ENCODE results near the gene SPRY2. TPM values are rescaled to one million over a fixed set of nuclear protein-coding genes. Genes with fewer than 3 reads are reported as not detected.

Gene SPRY2
- total and polyA plus RNA-seq, 2 of the 8 experiments (the other 6 are each of a cell fraction or from before 2014, with no cell fraction given): 37.7 to 37.9 TPM

DNA sequence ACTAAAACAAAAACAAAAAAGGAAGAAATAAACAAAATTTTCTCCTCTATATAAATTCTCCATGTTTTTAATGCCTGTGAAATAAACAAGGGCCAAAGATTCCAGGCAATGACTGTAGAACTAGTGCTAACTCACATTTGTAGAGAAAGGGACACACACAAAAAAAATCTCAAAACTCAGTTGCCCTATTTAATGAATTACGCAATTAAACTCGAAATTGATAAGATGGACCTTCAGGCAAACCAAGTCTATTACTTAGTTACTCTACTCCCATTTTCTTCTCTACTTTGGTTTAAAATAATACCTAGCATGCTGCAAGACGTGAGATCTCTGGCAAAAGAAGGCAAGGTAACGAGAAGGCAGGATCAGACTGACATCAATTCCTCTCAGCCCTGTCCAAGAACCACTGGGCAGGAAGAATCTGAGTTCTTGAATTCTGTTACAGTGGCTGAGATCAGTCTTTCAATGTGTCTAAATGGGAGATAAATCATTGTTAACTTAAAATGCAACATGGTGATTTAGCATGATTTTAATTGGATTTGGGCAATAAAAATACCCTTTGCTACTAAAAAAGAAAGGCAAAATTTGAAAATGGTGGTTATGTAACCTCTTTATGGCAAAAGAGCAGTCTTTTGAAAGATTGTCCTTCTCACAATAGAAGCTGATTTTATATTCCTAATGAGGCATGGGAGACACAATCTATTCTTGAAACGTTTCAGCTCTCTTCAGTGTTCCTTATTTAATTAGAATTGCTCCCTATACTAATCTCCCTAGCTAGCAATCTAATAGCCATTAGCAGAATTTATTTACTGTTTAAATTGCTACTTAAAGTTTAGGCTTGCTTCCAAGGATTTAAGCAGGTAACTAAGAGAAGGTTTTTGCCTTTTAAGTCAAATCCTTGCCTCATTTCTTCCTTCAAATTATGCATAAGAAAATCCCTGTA is 25.9 kb downstream of the SPRY2 start:
- H2BK120ac ChIP-seq (replicated peaks; ENCODE audit: low read depth, low read length): no peak overlapping the region
- H2AK5ac ChIP-seq (ENCODE audit: low read depth, low read length): no peak overlapping the region
- no peaks in the 10 kb centered on the region for H3K36me3 ChIP-seq (ENCODE audit: control insufficient read depth in 2 of 4, insufficient read depth in 4 of 4, low read length in 3 of 4)
- FAIRE-seq: no peak
- H2BK20ac ChIP-seq (ENCODE audit: low read length): 0 out of 2 replicates have a peak overlapping the region, but pooled peaks have one; percentile 54
- H3K9ac ChIP-seq (replicated peaks in 1 of 4; ENCODE audit: extremely low read depth in 1 of 4, low read depth in 3 of 4, low read length in 3 of 4): no peak overlapping the region
- no peak overlapping the region for H3K56ac ChIP-seq (replicated peaks; ENCODE audit: insufficient read length, low read depth, low read length)
- TF ChIP-seq BACH1 (IDR thresholded peaks at IDR 0.05; ENCODE audit: low read length): no peak
- TF ChIP-seq RFX5 (IDR thresholded peaks at IDR 0.05; ENCODE audit: borderline replicate concordance, low read depth, low read length): no peak
- no peak for TF ChIP-seq TAF1 (IDR thresholded peaks at IDR 0.05; ENCODE audit: low read depth, low read length)
- TF ChIP-seq TCF12 (IDR thresholded peaks at IDR 0.05; ENCODE audit: low read depth, low read length): no peak
- TF ChIP-seq CHD1 (IDR thresholded peaks at IDR 0.05; ENCODE audit: low read depth, low read length): no peak
- no peak for TF ChIP-seq TBP (IDR thresholded peaks at IDR 0.05; ENCODE audit: low read depth, low read length)
- TF ChIP-seq SIRT6 (IDR thresholded peaks at IDR 0.05; ENCODE audit: low read length): no peak
- TF ChIP-seq MAX (IDR thresholded peaks at IDR 0.05): no peak
- H3K9me3 ChIP-seq (ENCODE audit: insufficient read depth in 2 of 2, low read depth in 1 of 2, low read length in 1 of 2): no peaks in the 10 kb centered on the region
- ChIA-PET POLR2A (ENCODE audit: partially characterized antibody) (no interaction called here), CTCF (ENCODE audit: partially characterized antibody) (no interaction called here)
- no peak overlapping the region for H2BK12ac ChIP-seq (ENCODE audit: low read depth, low read length)
- H3K23me2 ChIP-seq (ENCODE audit: low read depth, low read length): no peaks in the 10 kb centered on the region
- no peak for DNase-seq (ENCODE audit: low read depth in 1 of 2, low spot score in 2 of 2)
- no peak overlapping the region for H3K4ac ChIP-seq (replicated peaks; ENCODE audit: insufficient read length, low read depth, low read length)
- no peak overlapping the region for H3K23ac ChIP-seq (ENCODE audit: insufficient read length)
- H4K20me1 ChIP-seq (replicated peaks in 1 of 2; ENCODE audit: control insufficient read depth in 1 of 2, insufficient read depth in 2 of 2, low read length in 2 of 2): no peaks in the 10 kb centered on the region
- no peak overlapping the region for H3K27ac ChIP-seq (ENCODE audit: low read depth, low read length)
- H2AFZ ChIP-seq (ENCODE audit: low read length): no peak overlapping the region
- H3K4me3 ChIP-seq (ENCODE audit: extremely low read depth in 1 of 4, insufficient read depth in 2 of 4, low read depth in 3 of 4, low read length in 4 of 4): no peak overlapping the region
- WGBS, 2 experiments (ENCODE audit: extremely low coverage in 1 of 2, insufficient coverage in 1 of 2, insufficient read length in 1 of 2, insufficient replicate concordance in 2 of 2, low coverage in 1 of 2, low lambda C conversion rate in 2 of 2, missing lambda C conversion rate in 1 of 2): 85% methylated on average over 5 of the region's 5 CpGs; no CpG with 5 or more reads in 1 of the 2 experiments
- H4K91ac ChIP-seq (replicated peaks; ENCODE audit: insufficient read length, low read length): no peak overlapping the region
- H4K8ac ChIP-seq (ENCODE audit: extremely low read depth, insufficient read depth, low read length): no peak overlapping the region
- H3K27me3 ChIP-seq (replicated peaks in 1 of 4; ENCODE audit: control insufficient read depth in 3 of 4, extremely low read depth in 1 of 4, insufficient read depth in 3 of 4, low read length in 3 of 4): no peaks in the 10 kb centered on the region
- no peaks in the 10 kb centered on the region for H3K4me1 ChIP-seq (replicated peaks in 1 of 4; ENCODE audit: control insufficient read depth in 3 of 4, insufficient read depth in 4 of 4, low read length in 3 of 4)
- no peaks in the 10 kb centered on the region for H3K79me1 ChIP-seq (ENCODE audit: low read depth, low read length)
- H3K18ac ChIP-seq (ENCODE audit: extremely low read depth, low read length): no peak overlapping the region
- no peak overlapping the region for H2BK15ac ChIP-seq (ENCODE audit: low read length)
- no peak overlapping the region for H3K14ac ChIP-seq (ENCODE audit: insufficient read length)
- no peak overlapping the region for H3K4me2 ChIP-seq (ENCODE audit: insufficient read depth in 1 of 2, low read depth in 2 of 2, low read length in 2 of 2)
- no peaks in the 10 kb centered on the region for H3K79me2 ChIP-seq (ENCODE audit: control insufficient read depth in 1 of 2, insufficient read depth in 2 of 2, low read length in 2 of 2)
- H4K5ac ChIP-seq (ENCODE audit: insufficient read length, low read depth, low read length): no peak overlapping the region
- H2BK5ac ChIP-seq (ENCODE audit: low read depth, low read length): no peak overlapping the region

All from H1 (cell line).